MV-4-11 (cell line): ENCODE data around the gene DPP10.

Source experiments
- DNase-seq: peaks from one replicate; lab custom pipeline; 2025; lab: John Stamatoyannopoulos, UW

Gene DPP10

DNA sequence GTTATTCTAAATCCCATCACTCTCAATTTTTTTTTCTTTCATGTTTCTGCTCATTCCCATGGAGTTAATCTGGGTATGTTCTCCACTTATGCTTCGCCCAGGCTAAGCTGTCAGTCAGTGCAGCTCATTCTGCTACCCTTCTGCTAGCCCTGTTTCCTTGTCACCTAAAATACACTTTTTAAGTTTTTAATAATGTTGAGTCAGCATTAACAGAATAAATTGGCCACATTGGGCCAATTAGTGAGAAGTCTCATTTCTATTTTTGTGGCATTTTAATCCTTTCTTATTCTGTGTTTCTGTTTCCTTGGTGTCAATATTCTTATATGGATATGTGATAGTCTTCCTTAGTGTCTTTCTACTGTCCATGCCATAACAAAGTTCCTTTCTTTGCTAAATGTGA, 1126.2 kb downstream of the DPP10 start:
- no peak for DNase-seq

DNA sequence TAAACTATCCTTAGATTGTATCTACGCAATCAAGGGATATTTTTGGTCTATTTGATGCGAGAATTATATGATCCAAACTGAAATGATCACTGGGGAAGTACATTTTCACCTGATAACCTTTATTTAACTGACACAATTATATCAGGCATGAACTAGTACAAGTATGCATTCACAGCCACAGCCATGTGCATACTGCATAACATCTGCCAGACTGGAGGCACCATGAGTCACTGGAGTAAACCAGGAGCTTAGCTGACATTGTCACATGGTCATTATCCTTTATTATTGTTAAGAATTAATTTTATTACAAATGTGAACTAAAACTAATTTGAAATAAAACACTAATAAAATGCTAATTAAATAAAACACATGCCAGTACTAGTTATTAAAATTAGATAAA, 1127.1 kb downstream of the DPP10 start:
- no peak for DNase-seq

DNA sequence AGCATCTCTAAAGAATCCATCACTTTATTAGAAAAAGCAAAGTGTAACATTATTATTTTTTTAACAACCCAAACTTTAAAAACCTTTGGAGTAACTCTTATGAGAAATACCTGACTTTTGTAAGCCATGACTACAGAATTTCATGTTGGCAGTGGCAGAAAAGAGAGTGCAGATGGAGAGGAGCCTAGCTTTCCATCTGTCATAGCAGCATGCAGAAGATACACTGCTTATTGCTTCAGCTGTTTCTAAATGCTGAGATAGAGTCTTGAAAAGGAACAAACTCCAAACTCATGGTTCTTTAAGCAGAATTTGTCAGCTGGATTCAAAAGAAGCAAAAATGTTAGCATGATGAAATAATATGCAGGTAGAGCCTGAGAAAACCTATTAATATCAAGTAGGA, 1130.3 kb downstream of the DPP10 start:
- no peak for DNase-seq

DNA sequence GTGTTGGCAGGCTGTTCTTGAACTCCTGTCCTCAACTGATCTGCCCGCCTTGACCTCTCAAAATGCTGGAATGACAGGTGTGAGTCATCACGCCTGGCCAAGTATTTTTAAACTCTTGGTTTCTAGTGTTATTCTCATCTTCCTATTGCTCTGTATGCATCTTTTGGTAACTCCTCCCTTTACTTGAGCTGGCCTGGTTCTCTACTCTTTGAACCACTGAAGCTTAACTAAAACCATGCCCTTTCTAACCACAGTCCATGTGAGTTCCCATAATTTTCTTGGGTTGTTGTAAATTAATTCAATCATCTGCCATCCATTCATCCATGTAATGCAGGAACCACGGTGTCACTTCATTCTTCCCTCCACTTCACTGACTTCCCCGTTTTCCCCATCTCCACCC, 1131.3 kb downstream of the DPP10 start:
- no peak for DNase-seq

DNA sequence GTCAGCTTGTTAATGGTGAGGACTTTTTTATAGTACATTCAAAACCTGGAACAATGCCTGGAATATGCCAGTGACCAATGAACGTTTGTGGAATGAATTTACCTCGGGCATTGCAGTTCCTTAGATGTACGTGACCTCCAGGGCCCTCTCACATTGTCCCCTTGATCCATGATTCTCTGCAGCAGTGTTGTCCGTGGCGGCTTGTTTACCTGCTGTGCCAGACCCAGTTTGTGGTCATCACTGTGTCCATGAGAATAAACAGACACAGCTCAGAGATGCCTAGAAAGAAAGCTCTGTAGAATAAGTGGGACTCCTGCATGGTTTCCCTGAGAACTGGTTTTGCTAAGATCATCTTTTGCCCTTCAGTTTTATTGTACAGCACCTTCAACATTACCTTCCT, 1132.2 kb downstream of the DPP10 start:
- DNase-seq = no peak

DNA sequence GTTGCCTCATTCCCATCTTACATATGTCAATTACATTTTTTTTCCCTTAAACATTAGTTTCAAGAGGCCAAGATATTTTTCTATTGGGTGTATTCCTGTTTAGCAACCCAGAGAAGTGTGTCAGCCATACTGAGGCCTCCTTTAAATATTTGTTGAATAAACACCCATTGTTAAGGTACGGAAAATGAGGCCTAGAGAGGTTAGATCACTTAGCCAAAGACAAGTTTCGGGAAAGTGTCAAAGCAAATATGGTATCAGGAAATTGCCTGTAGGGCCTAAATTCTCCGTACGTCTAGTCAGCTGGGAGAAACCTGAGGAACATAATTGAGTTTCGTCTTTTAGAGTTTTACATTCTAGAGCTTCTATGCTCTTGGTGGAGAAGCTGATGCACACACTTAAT, 1138.3 kb downstream of the DPP10 start:
- DNase-seq = no peak

DNA sequence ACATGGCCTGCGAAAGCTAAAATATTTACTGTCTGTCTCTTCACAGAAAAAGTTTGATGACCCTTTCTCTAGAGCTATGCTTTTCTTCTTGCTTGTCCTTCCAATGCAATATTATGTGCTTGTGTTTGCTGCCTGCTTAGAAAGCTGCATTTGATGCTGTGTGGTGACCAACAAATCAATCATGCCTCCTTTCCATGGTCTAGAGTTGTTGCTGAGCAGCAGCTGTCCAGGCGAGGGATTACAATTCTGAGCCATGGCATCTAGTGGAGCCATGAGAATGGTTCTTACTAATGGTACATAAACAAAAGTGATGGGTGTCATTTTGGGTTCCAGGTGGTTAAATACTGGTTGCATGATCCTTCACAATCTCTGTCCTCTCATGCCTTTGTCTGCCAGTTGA, 1142.1 kb downstream of the DPP10 start:
- DNase-seq = no peak

DNA sequence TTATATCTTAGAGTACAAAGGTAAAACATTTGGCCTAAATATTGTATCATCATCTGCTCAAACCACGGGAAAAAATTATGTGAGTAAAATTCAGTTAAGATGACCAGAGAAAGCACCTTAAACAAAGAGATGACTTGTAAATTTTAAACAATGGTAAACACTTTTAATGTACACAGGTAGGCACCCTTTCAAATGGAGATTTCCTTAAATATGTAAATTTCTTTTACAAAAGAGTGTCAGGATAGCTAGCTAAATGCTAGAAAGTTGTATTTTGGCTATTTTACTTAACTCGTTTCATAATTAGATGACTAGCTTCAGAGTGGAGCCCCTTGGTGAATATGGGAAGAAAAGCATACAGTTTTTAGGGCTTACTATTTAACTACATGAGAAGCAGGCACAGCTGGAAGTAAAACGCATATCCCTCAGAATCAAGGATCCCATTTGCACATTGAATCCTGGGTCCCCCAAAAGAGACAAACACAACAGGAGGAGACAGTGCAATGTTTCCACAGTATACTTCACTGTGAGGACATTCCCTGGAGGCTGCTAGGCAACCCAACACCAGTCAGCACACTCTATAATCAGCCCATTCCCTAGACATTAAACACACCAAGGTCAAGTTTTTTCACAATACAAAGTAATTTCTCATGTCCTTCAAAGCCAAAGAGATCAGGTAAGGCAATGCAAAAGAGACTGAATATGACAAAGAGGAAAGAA, 1154.4 kb downstream of the DPP10 start:
- no peak for DNase-seq

DNA sequence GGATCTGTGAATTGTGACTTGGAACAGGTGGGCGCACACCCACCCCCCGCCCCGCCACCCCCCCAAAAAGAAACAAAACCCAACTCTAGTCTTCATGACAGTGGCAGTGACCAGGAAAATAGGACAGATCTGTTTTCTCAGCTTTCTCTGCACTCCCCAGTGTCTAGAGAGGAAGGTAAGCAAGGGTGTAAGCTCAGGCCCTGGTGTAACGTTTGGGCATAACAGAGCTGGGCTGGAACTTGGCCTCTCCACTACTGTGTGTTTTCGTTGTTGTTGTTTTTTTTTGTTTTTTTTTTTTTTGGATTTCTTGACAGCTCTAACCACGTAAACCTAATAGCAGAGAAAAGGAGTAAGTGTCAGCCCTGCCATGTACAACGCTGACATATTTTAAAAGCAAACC, 1160.8 kb downstream of the DPP10 start:
- no peak for DNase-seq

DNA sequence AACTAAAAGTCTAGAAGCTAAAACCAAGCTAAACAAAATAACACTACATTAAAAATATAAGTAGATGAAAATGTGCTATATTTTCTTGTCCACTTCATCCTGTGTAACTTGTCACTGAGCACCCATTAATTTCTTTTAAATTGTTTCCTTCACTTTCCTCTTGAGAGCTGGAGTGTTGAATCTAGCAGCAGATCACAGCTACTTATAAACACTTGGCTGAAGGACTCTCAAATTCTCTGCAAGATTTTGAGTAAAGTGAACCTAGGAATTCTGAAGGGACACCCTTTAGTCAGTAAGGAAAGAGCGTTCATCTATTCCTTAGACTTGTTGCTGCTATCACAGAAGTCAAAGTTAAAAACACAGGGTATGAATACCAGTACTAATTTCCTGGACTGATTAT, 1163.9 kb downstream of the DPP10 start:
- no peak for DNase-seq

DNA sequence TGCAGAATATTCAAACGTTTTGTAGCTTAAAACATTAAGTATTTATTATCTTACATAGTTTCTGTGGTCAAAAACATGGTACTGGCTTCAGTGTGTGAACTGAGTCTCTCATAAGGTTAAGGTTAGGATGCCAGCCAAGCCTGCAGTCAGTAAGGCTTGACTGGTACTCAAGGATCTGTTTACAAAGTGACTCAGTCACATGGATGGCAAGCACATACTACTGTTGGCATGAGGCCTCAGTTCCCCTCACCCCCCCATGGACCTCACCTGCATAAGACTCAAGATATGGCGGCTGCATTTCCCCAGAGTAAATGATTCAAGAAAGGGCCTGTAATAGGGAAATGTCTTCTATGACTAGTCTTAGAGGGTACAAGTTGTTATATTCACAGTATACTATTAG, 1167.5 kb downstream of the DPP10 start:
- DNase-seq = no peak

DNA sequence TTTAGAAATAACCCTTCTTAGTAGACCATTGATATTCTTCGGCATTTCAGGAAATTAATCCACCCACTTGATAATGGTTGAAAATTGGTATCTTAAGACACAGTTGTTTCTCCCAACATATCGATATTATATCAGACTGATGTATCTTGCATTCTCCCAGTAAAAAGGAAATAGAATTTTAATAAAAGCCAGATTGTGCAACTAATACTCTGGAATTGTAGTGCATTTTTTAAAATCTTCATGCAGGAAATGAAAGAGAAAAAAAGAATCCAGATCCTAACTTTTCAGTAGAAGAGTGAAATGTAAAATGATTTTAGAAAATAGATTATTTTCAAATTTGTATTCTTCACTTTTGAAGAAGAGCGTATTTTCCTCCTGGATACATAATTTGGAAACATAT, 1168.4 kb downstream of the DPP10 start:
- no peak for DNase-seq

DNA sequence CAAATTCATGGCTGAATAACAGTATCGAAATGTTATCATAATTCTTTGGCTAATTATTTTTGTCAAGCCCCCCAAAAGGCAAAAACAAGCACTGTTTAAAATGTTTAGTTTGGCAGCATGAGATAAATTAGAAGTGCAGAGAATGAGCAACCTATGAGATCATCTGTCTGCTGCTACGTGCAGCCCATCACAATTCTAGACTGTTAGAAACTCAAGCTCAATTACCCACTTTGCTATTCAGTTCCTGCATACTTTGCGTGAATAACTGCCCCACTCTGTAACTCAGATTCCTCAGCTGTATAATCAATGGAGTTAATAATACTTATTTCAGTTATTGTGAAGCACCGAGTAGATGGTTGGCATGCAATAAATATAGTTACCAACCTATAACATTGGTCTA, 1181.9 kb downstream of the DPP10 start:
- no peak for DNase-seq

DNA sequence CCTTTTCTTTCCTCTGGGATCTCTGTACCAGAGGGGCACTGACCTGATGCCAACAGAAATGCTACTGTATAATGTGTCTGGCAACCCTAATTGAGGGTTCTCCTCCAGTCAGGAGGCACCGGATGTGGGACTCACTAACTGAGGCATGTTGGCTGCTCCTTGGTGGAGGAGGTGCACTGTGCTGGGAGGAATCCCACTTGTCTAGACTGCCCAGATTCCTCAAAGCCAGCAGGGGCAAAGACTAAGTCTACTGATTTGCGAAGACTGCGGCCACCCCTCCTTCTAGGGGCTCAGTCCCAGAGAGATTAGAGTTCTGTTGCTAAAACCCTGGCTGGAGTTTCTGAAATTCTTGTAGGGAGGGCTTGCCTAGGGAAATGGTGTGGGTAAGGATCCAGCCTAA, 1192.1 kb downstream of the DPP10 start:
- DNase-seq = no peak

DNA sequence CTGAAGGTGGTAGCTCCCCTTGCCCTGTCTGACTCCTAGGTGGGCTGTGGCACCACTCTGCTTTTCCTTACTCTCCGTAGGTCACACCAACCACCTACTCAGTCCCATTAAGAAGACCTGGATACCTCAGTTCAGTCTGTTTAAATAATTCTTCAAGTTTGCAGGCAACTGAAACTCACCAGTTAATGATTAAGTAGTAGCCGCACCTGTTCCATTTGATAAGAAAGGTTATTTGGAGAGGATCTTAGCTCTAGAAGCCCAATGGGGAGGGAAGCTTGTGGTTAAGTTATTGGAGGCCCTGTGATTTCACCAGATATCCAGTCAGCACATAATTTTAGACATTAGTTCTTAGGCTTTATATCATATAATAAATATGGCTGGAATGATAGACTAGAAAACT, 1193.0 kb downstream of the DPP10 start:
- DNase-seq = no peak

DNA sequence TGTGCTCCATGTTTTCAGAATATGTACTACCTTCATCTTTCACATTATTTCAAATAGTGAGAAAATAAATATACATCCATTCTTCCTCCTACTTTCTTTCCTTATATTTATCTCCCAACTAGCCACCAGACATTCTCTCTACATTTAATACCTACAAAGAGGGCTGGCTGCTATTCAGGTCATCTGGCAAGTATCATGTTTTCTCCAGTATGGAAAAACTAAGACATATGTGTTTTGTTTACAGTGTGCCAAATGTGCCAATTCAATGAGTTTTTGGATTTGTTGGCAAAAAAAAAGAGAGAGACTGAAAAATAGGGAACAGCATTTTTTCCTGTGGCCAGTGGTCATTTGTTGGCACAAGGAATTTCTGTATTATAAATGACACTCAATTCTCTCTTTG, 1207.3 kb downstream of the DPP10 start:
- no peak for DNase-seq

DNA sequence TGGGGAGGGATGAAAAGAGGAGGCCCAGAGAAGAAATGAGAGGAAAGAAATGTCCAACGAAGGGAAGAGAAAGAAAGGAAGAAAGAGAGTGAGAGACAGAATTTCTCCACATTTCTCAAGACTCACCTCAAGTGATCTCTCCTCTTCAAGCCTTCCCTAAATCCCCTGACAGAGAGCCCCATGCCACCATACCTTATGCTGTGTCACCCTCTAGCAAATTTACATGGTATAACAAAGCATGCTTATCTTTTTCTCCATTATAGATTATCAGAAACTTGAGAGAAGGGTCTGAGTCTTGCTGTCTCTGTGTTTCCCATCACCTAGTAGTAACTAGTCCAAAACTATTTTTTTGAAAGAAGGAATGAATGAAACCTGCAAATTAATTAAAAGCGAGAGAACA, 1208.4 kb downstream of the DPP10 start:
- DNase-seq = no peak

DNA sequence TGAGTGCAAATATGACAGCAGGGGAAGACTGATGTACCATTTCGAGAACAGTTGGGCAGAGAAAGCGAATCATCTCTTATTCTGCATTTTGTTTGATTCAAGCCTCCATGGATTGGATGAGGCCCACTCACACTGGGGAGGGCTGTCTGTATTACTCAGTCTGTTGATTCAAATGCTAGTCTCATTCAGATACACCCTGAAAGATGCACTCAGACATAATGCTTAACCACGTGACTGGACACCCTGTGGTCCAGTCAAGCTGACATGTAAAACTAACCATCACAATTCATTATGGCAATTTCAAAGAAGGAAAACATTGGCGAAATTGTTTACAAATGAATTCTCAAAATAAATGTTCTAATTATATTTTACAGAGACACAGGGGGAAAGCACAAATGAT, 1210.2 kb downstream of the DPP10 start:
- DNase-seq = no peak

DNA sequence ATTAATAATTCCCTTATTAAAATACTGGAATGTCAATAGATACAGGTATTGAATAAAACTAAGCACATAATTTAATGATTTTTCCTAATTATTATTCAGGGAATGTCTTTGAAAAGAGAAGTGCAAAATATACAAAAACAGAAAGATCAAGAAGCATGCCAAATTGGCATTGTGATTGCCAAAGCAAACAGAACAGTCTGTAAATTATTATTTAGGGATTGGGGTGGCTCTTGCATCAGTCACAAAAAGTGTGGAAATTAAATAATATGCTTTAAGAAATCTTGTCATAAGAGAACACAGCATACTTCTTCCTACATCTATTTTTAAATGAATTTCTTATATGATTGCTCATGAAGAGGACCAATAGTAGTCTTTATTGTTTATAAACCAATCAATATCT, 1211.9 kb downstream of the DPP10 start:
- DNase-seq = no peak

DNA sequence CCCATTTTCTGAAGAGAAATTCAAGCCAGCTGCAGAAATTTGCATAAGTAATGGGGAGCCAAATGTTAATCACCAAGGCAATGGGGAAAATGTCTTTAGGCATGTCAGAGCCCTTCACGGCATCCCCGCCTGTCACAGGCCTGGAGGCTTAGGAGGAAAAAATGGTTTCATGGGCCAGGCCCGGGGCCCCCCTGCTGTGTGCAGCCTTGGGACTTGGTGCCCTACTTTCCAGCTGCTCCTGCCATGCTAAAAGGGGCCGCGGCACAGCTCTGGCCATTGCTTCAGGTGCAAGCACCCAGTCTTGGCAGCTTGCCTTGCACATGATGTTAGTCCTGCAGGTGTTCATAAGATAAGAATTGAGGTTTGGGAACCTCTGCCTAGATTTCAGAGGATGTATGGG, 1235.7 kb downstream of the DPP10 start:
- DNase-seq = no peak

DNA sequence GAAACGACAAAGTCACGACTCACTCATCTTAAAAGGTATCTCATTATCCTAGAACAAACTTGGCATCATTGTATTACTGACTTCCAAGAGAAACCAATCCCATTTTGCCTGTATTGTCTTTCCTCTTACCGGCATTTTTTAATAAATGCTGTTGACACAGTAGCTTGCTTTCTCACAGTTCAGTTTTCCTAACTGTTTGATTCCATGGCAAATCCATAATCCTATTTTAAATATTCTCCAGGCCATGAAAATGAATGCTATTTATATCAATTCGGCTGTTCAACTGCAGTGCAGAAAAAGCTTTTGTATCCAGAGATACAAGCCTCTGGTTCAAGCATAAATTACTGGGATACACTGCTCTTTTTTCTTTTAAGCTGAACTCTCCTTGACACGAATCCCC, 1241.9 kb downstream of the DPP10 start:
- no peak for DNase-seq

DNA sequence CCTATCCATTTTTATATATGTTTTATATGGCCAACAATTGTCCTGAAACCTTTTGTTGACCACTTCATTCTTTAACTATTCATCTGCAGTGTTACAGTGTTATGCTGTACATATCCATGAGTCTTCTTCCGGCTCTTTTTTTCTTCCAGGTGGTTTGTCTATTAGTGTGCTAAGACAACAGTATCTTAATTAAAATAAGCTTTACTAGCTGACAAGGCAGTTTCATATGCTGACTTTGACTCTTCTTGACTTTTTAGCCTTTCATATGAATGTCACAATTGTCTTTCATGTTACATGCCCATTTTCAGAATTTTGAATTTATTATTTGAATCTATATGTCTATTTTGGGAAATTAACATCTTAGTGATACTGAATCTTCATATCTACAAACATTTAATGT, 1249.0 kb downstream of the DPP10 start:
- no peak for DNase-seq

DNA sequence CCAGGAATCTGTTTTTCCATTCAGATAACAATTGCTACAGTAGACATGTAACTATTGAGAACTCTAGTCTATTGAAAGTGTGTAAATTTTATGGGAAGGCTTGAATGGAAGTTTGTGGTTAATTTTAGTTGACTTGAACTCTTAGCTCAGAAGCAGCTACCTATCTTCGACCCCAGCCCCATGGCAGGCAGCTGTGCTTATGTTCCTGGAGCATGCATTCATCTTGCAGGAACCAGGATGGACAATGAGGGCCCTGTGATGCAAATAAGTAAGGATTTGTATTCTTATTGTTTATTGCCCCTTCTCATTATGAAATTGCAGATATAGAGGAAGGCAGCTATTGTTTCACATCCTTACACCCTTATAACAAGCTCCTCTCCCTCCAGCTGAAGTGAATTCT, 1252.2 kb downstream of the DPP10 start:
- no peak for DNase-seq

DNA sequence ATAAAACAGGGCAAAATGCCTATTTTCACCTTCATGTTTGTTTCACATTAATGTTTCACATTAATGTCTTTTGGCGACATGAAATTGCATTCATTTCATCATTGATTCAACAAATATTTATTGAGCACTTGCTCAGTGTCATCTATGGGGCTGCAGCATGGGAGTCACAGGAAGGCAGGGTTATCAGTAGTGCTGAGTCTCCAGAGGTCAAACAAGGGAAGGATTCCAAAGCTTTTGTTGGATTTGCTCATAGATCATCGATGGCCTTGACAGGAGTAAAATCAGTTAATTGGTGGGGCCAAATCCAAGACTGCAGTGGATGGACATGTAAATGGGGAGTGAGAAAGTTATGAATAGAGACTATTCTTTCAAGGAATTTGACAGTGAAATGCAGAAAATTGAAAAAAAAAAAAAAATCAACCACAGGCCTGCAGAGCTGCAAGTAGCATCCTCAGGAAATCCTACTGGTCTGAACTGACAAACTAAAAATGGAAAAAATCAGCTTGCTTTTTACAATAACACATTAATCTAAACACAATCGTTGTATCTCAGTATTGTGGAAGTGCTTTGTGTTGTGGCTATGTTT, 1290.8 kb downstream of the DPP10 start:
- no peak for DNase-seq
